HEK293T (cell line): Measurements from ENCODE around the gene CAGE1.
"Not testable (repeated sequence)": the region's sequence is repeated elsewhere in the genome, so short reads cannot be mapped to it uniquely, and the experiment has no call there.

Source experiments
- CTCF ChIA-PET: fragments of 350-600 bp; formaldehyde crosslinking; extraction: SDS; loops from one replicate; lab custom pipeline; 2021; ENCODE audit warnings: antibody characterized with exemption, inconsistent platforms; lab: Yijun Ruan, JAX
- POLR2A ChIA-PET: fragments of 350-600 bp; formaldehyde crosslinking; extraction: SDS; loops from one replicate; lab custom pipeline; 2020; ENCODE audit warnings: antibody characterized with exemption, inconsistent platforms; lab: Yijun Ruan, JAX
- DNase-seq: peaks from one replicate; pipeline ENCODE4 v3.0.0; 2012; ENCODE audit warnings: mixed read lengths; ENCODE audit errors: extremely low spot score
- ARNT ChIP-seq: fragments of 450-650 bp; IDR thresholded peaks from 2 replicates; pipeline ENCODE4 v1.6.1; 2017; ENCODE audit warnings: mild to moderate bottlenecking
- BHLHE40 ChIP-seq: fragments of 450-650 bp; IDR thresholded peaks from 2 replicates; pipeline ENCODE4 v1.6.1; 2016; ENCODE audit warnings: mild to moderate bottlenecking, moderate library complexity, borderline replicate concordance
- CTBP1 ChIP-seq: fragments of 450-650 bp; IDR thresholded peaks from 2 replicates; pipeline ENCODE4 v1.6.1; 2016; ENCODE audit warnings: borderline replicate concordance
- ELF4 ChIP-seq: fragments of 450-650 bp; IDR thresholded peaks from 2 replicates; pipeline ENCODE4 v1.6.1; 2017; ENCODE audit warnings: antibody characterized with exemption
- FOXA1 ChIP-seq: fragments of 450-650 bp; IDR thresholded peaks from 2 replicates; pipeline ENCODE4 v1.6.1; 2016; ENCODE audit warnings: mild to moderate bottlenecking
- FOXK2 ChIP-seq: fragments of 450-650 bp; IDR thresholded peaks from 2 replicates; pipeline ENCODE4 v1.6.1; 2016; ENCODE audit warnings: mild to moderate bottlenecking
- FOXM1 ChIP-seq: fragments of 450-650 bp; IDR thresholded peaks from 2 replicates; pipeline ENCODE4 v1.6.1; 2017; ENCODE audit warnings: mild to moderate bottlenecking, borderline replicate concordance
- HDGF ChIP-seq: fragments of 450-650 bp; IDR thresholded peaks from 2 replicates; pipeline ENCODE4 v1.6.1; 2017; ENCODE audit warnings: antibody characterized with exemption, borderline replicate concordance
- L3MBTL2 ChIP-seq: fragments of 450-650 bp; conservative IDR thresholded peaks from 2 replicates; pipeline ENCODE4 v1.6.1; 2016; ENCODE audit warnings: mild to moderate bottlenecking
- LEF1 ChIP-seq: fragments of 450-650 bp; IDR thresholded peaks from 2 replicates; pipeline ENCODE4 v1.6.1; 2017; ENCODE audit warnings: mild to moderate bottlenecking, borderline replicate concordance
- NFRKB ChIP-seq: fragments of 450-650 bp; IDR thresholded peaks from 2 replicates; pipeline ENCODE4 v1.6.1; 2016; ENCODE audit warnings: mild to moderate bottlenecking, moderate library complexity
- PKNOX1 ChIP-seq: fragments of 450-650 bp; IDR thresholded peaks from 2 replicates; pipeline ENCODE4 v1.6.1; 2016
- SP1 ChIP-seq: fragments of 450-650 bp; IDR thresholded peaks from 2 replicates; pipeline ENCODE4 v1.6.1; 2017
- SUZ12 ChIP-seq: fragments of 450-650 bp; IDR thresholded peaks from 2 replicates; pipeline ENCODE4 v1.6.1; 2016; ENCODE audit warnings: mild to moderate bottlenecking
- TARDBP ChIP-seq: fragments of 450-650 bp; IDR thresholded peaks from 2 replicates; pipeline ENCODE4 v1.6.1; 2016
- ZNF384 ChIP-seq: fragments of 450-650 bp; IDR thresholded peaks from 2 replicates; pipeline ENCODE4 v1.6.1; 2016

The CAGE1 gene

GRCh38 chr6:7343546-7344475, 45.7 kb downstream of the CAGE1 start:
- POLR2A ChIA-PET = no interaction called here
- CTCF ChIA-PET = no interaction called here
- TF ChIP-seq FOXK2 = no peak
- TF ChIP-seq SUZ12 = no peak
- TF ChIP-seq HDGF = no peak
- TF ChIP-seq L3MBTL2 = no peak
- no peak for TF ChIP-seq ELF4
- TF ChIP-seq PKNOX1 = no peak
- TF ChIP-seq SP1 = no peak
- TF ChIP-seq ZNF384 = no peak
- TF ChIP-seq FOXM1 = no peak
- no peak for TF ChIP-seq NFRKB
- DNase-seq = no peak

GRCh38 chr6:7341989-7342742, 47.4 kb downstream of the CAGE1 start:
- no peak for DNase-seq
- TF ChIP-seq SP1 = no peak
- TF ChIP-seq ARNT = no peak
- TF ChIP-seq ZNF384 = no peak
- TF ChIP-seq LEF1 = no peak
- TF ChIP-seq L3MBTL2 = no peak
- TF ChIP-seq FOXK2 = no peak
- ChIA-PET POLR2A (no interaction called here), CTCF (no interaction called here)

GRCh38 chr6:7341271-7341670, 48.3 kb downstream of the CAGE1 start:
- CTCF ChIA-PET = no interaction called here
- POLR2A ChIA-PET = interaction anchor here (1.2 kb wide), 1 partner anchor 49 kb away, joined by 4 read pairs; the partner anchor contains the start of genes CAGE1 and RIOK1
- DNase-seq = no peak
- TF ChIP-seq PKNOX1 = no peak
- TF ChIP-seq ZNF384 = no peak
- no peak for TF ChIP-seq ELF4
- TF ChIP-seq FOXA1 = no peak
- no peak for TF ChIP-seq L3MBTL2
- TF ChIP-seq SUZ12 = no peak
- no peak for TF ChIP-seq HDGF
- TF ChIP-seq FOXK2 = no peak
- no peak for TF ChIP-seq FOXM1
- no peak for TF ChIP-seq NFRKB
- TF ChIP-seq BHLHE40 = no peak
- TF ChIP-seq SP1 = no peak
- TF ChIP-seq LEF1 = no peak
- TF ChIP-seq ARNT = no peak
- TF ChIP-seq CTBP1 = no peak
- no peak for TF ChIP-seq TARDBP

GRCh38 chr6:7339007-7339732, 50.4 kb downstream of the CAGE1 start:
- POLR2A ChIA-PET = not testable (repeated sequence)

GRCh38 chr6:7338031-7338430, 51.5 kb downstream of the CAGE1 start:
- CTCF ChIA-PET = no interaction called here
- POLR2A ChIA-PET = no interaction called here
- DNase-seq = no peak
- TF ChIP-seq TARDBP (no peak), FOXA1 (no peak), HDGF (no peak), L3MBTL2 (no peak), SP1 (no peak), SUZ12 (no peak), BHLHE40 (no peak), ZNF384 (no peak), LEF1 (no peak), ELF4 (no peak)

More at GRCh38 chr6:7339007-7339732, 50.4 kb downstream of the CAGE1 start:
- DNase-seq = peak; percentile 51
- CTCF ChIA-PET = interaction anchor here (0.6 to 1.5 kb wide), 3 partner anchors 17 to 264 kb away, joined by 3 to 6 read pairs (median 6); no protein-coding TSS in a partner anchor

GRCh38 chr6:7335519-7335918, 54.0 kb downstream of the CAGE1 start:
- ChIA-PET POLR2A (interaction anchor here (0.9 kb wide), 1 partner anchor 24 kb away, joined by 3 read pairs; no protein-coding TSS in a partner anchor), CTCF (interaction anchor here (2.1 kb wide), 1 partner anchor 60 kb away, joined by 5 read pairs; no protein-coding TSS in a partner anchor)
- TF ChIP-seq TARDBP (no peak), FOXM1 (no peak), SP1 (no peak), BHLHE40 (no peak), HDGF (no peak), ZNF384 (no peak), FOXA1 (no peak), CTBP1 (no peak), ARNT (no peak), SUZ12 (no peak), LEF1 (no peak), L3MBTL2 (no peak), FOXK2 (no peak), NFRKB (no peak), PKNOX1 (no peak), ELF4 (no peak)
- DNase-seq = no peak
